CD4-positive, alpha-beta T cell (primary cell): ENCODE results near the gene KLF14. TPM values are rescaled to one million over a fixed set of nuclear protein-coding genes. Genes with fewer than 3 reads are reported as not detected.

Source experiments
- ATAC-seq: fragments of 200-7000 bp; cut with Tn5 transposase; one replicate; pipeline ENCODE4 v1.10.0; 2022; ENCODE audit warnings: mild to moderate bottlenecking; ENCODE audit not compliant: poor library complexity
- CTCF ChIA-PET: fragments of 350-600 bp; sonication (Branson Sonifier 250); formaldehyde crosslinking; loops from one replicate; lab custom pipeline; 2021; ENCODE audit warnings: antibody characterized with exemption, inconsistent platforms; lab: Charles Lee
- POLR2A ChIA-PET: fragments of 350-600 bp; sonication (Branson Sonifier 250); formaldehyde crosslinking; loops from one replicate; lab custom pipeline; 2021; ENCODE audit warnings: antibody characterized with exemption, inconsistent platforms; lab: Charles Lee
- DNase-seq, 14 experiments: peaks; one replicate each; pipeline ENCODE4 v3.0.0-alpha.2; 2013 to 2020; ENCODE audit warnings: mixed read lengths in 2 of 14
- H3K27ac ChIP-seq, 2 donors: one replicate each; pipeline versions ENCODE4 v1.5.1 to v1.7.0; 2013; ENCODE audit warnings: low read length in 2 of 2, low read depth in 1 of 2, mild to moderate bottlenecking in 1 of 2
- H3K27me3 ChIP-seq, 2 experiments: 1 replicate in 1 of 2; 2 replicates in 1 of 2; pipeline versions ENCODE4 v1.6.1 to v1.7.0; 2013; ENCODE audit warnings: low read length in 2 of 2, control low read depth in 1 of 2, mild to moderate bottlenecking in 1 of 2, moderate library complexity in 1 of 2; ENCODE audit not compliant: insufficient read depth in 2 of 2, control insufficient read depth in 1 of 2
- H3K36me3 ChIP-seq: one replicate; pipeline ENCODE4 v1.6.1; 2013; ENCODE audit warnings: low read length, control low read depth; ENCODE audit not compliant: insufficient read depth
- H3K4me1 ChIP-seq: one replicate; pipeline ENCODE4 v1.6.1; 2013; ENCODE audit warnings: low read length, control low read depth; ENCODE audit not compliant: insufficient read depth
- H3K4me3 ChIP-seq: one replicate; pipeline ENCODE4 v1.5.1; 2013; ENCODE audit warnings: mild to moderate bottlenecking, low read length, moderate library complexity
- H3K9me3 ChIP-seq, 2 experiments: 1 replicate in 1 of 2; 2 replicates in 1 of 2; pipeline versions ENCODE4 v1.6.1 to v1.7.0; 2013; ENCODE audit warnings: low read length in 2 of 2, mild to moderate bottlenecking in 2 of 2, control low read depth in 1 of 2, moderate library complexity in 1 of 2; ENCODE audit not compliant: control insufficient read depth in 1 of 2, insufficient read depth in 1 of 2
- H3K27ac Mint-ChIP-seq: one replicate; pipeline ENCODE4 v1.8.0; 2020; ENCODE audit warnings: mixed read lengths
- H3K27me3 Mint-ChIP-seq: one replicate; pipeline ENCODE4 v1.8.0; 2021; ENCODE audit warnings: mixed read lengths
- H3K36me3 Mint-ChIP-seq: one replicate; pipeline ENCODE4 v1.8.0; 2021; ENCODE audit warnings: low read depth, mixed read lengths
- H3K4me1 Mint-ChIP-seq: one replicate; pipeline ENCODE4 v1.8.0; 2021; ENCODE audit warnings: low read depth, mixed read lengths
- H3K4me3 Mint-ChIP-seq: one replicate; pipeline ENCODE4 v1.8.0; 2020; ENCODE audit warnings: mild to moderate bottlenecking, mixed read lengths
- H3K9me3 Mint-ChIP-seq: one replicate; pipeline ENCODE4 v1.8.0; 2020; ENCODE audit warnings: mixed read lengths
- CTCF ChIP-seq: fragments of 200-600 bp; IDR thresholded peaks from one replicate; pipeline ENCODE4 v1.8.0; 2022; ENCODE audit warnings: antibody characterized with exemption, mild to moderate bottlenecking
- intact Hi-C, 2 experiments: fragments of 100-400 bp; cut with DNase I in 1 of 2; cut with micrococcal nuclease in 1 of 2; formaldehyde crosslinking; loops; one replicate each; pipeline versions ENCODE4 v1.15.1 to v1.9.0; 2023 to 2025; cut with DNase I, micrococcal nuclease
- total RNA-seq, 174 experiments: library from RNA in 2 of 174; stranded (reverse) in 2 of 174; gene quantifications; one replicate each; pipeline ENCODE4 v1.2.3 and lab custom pipeline; 2021 to 2026

The KLF14 gene
- total RNA-seq, 2 experiments from 2014 or later: not detected

DNA sequence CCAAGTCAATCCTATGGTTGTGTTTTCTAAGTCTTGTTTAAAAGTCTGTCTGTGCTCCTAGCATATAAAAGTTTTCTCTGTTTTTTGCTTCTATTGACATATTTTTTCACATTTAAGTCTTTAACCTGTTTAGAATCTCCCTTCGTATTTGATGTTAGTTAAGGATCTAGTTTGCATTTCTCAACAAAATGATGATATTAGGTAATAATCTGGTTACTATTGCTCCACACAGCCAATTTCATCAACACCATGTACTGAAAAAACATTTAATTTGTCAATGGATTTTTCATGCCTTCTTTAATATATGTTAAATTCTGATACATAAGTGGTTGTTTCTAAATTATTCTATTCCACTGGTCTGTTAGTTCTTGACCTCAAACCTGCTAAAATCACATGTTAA lies 30.2 kb downstream of the KLF14 start:
- H3K36me3 ChIP-seq: no peaks in the 10 kb centered on the region
- no peak overlapping the region for H3K27ac ChIP-seq
- ChIA-PET CTCF (no interaction called here), POLR2A (interaction anchor here (0.6 kb wide), 1 partner anchor 56 kb away, joined by 6 read pairs; no protein-coding TSS in a partner anchor)
- DNase-seq (no peak), ATAC-seq (no peak)
- Mint-ChIP-seq H3K4me1 (no peaks in the 10 kb centered on the region), H3K4me3 (no peak overlapping the region), H3K36me3 (no peaks in the 10 kb centered on the region), H3K27me3 (peaks cover 37% of the 10 kb centered on the region), H3K27ac (no peak overlapping the region), H3K9me3 (peaks cover 7% of the 10 kb centered on the region)
- H3K4me1 ChIP-seq: no peaks in the 10 kb centered on the region
- intact Hi-C loops: no loop called here
- no peak for TF ChIP-seq CTCF
- H3K9me3 ChIP-seq: no peaks in the 10 kb centered on the region
- no peak overlapping the region for H3K4me3 ChIP-seq
- peaks cover 2 to 5% of the 10 kb centered on the region in 2 experiments for H3K27me3 ChIP-seq

- no peak overlapping the region for H3K27ac ChIP-seq
- intact Hi-C loops: no loop called here
- Mint-ChIP-seq H3K36me3 (no peaks in the 10 kb centered on the region), H3K4me1 (no peaks in the 10 kb centered on the region), H3K9me3 (peaks cover 4% of the 10 kb centered on the region), H3K27ac (no peak overlapping the region), H3K27me3 (peaks cover 18% of the 10 kb centered on the region), H3K4me3 (no peak overlapping the region)
- no peaks in the 10 kb centered on the region for H3K4me1 ChIP-seq
- POLR2A ChIA-PET: no interaction called here
- H3K36me3 ChIP-seq: no peaks in the 10 kb centered on the region
- no peak for TF ChIP-seq CTCF
- no peak overlapping the region for H3K4me3 ChIP-seq
- CTCF ChIA-PET: no interaction called here
- H3K9me3 ChIP-seq: no peaks in the 10 kb centered on the region
- H3K27me3 ChIP-seq: no peaks in the 10 kb centered on the region
- DNase-seq: no peak
- no peak for ATAC-seq
Observed at GRCh38 chr7:130701650-130702049, 32.4 kb downstream of the KLF14 start.

GRCh38 chr7:130700760-130701159 lies 33.2 kb downstream of the KLF14 start:
- Mint-ChIP-seq H3K27me3 (peaks cover 9% of the 10 kb centered on the region), H3K36me3 (no peaks in the 10 kb centered on the region), H3K4me1 (no peaks in the 10 kb centered on the region), H3K27ac (no peak overlapping the region), H3K4me3 (no peak overlapping the region), H3K9me3 (peaks cover 2% of the 10 kb centered on the region)
- H3K4me3 ChIP-seq: no peak overlapping the region
- H3K27me3 ChIP-seq: no peaks in the 10 kb centered on the region
- intact Hi-C loops: no loop called here
- DNase-seq (no peak), ATAC-seq (no peak)
- H3K4me1 ChIP-seq: no peaks in the 10 kb centered on the region
- H3K36me3 ChIP-seq: no peaks in the 10 kb centered on the region
- no peaks in the 10 kb centered on the region for H3K9me3 ChIP-seq
- no peak for TF ChIP-seq CTCF
- POLR2A ChIA-PET: no interaction called here
- H3K27ac ChIP-seq: no peak overlapping the region
- CTCF ChIA-PET: no interaction called here
